Suprapubic skin (tissue), 3 donors: ENCODE results near the gene TEX22.

Source experiments
- EP300 ChIP-seq: sonication (generic); formaldehyde crosslinking; IDR thresholded peaks from one replicate; pipeline ENCODE4 v1.6.1; 2017; ENCODE audit warnings: antibody characterized with exemption
- POLR2A ChIP-seq, 2 donors: fragments of 450-650 bp; IDR thresholded peaks; one replicate each; pipeline ENCODE4 v1.6.1; 2017; ENCODE audit warnings: antibody characterized with exemption in 2 of 2, mild to moderate bottlenecking in 2 of 2, moderate library complexity in 2 of 2
- TF ChIP-seq, protein P1 (sequence below), 2 donors: fragments of 200-600 bp in 1 of 2; fragments of 450-650 bp in 1 of 2; sonication (generic) in 1 of 2; IDR thresholded peaks; one replicate each; pipeline ENCODE4 v1.5.1; 2016 to 2019; ENCODE audit warnings: antibody characterized with exemption in 2 of 2, mild to moderate bottlenecking in 1 of 2, moderate library complexity in 1 of 2

DNA sequence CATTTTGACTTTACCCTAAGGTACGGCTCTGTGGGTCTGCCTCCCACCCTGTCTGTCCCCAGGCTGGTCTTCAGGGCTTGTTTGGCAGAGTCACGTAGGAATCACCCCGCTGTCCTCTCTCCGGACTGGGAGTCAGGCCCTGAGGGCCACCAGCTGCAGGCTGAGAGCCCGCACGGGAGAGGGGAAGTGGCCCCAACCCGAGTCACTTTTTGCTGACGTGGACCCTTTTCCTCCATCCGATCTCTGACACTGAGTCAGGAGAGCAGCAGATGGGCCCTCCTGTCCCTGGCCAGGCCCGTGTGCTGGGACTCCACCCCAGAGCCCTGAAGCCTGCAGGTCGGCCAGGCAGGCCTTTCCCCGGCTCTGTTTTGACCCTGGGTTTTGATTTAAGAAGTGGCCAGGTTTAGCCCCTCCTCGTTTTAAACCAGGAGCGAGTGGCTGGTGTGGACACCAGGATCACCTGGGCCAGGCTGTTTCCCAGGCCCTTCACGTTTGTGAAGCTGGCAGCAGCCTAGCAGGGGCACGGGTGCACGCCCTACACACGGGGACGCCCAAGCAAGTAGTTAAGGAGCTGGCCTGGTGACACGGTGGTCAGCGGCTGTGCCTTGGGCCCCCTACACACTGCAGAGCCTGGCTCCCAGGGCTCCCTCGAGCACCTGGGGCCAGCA is 12.5 kb upstream of the TEX22 start:
- TF ChIP-seq, protein P1, sequence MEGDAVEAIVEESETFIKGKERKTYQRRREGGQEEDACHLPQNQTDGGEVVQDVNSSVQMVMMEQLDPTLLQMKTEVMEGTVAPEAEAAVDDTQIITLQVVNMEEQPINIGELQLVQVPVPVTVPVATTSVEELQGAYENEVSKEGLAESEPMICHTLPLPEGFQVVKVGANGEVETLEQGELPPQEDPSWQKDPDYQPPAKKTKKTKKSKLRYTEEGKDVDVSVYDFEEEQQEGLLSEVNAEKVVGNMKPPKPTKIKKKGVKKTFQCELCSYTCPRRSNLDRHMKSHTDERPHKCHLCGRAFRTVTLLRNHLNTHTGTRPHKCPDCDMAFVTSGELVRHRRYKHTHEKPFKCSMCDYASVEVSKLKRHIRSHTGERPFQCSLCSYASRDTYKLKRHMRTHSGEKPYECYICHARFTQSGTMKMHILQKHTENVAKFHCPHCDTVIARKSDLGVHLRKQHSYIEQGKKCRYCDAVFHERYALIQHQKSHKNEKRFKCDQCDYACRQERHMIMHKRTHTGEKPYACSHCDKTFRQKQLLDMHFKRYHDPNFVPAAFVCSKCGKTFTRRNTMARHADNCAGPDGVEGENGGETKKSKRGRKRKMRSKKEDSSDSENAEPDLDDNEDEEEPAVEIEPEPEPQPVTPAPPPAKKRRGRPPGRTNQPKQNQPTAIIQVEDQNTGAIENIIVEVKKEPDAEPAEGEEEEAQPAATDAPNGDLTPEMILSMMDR (IDR thresholded peaks at IDR 0.05): no peak
- TF ChIP-seq EP300 (no peak), POLR2A (IDR thresholded peaks at IDR 0.05) (no peak)
